PFSK-1 (cell line): Measurements from ENCODE around the gene SCN4B.

Source experiments
- POLR2AphosphoS5 ChIP-seq: IDR thresholded peaks from 2 replicates; pipeline ENCODE4 v1.6.1; 2012; ENCODE audit warnings: low read depth, mild to moderate bottlenecking, control low read depth, low read length, moderate library complexity
- TAF1 ChIP-seq: IDR thresholded peaks from 2 replicates; pipeline ENCODE4 v1.6.1; 2012; ENCODE audit warnings: low read length, control low read depth, borderline replicate concordance; ENCODE audit not compliant: insufficient read depth

GRCh38 chr11:118109231-118109630 is 43.4 kb downstream of the SCN4B start:
- no peak for TF ChIP-seq POLR2AphosphoS5
- no peak for TF ChIP-seq TAF1
